Measurements from ENCODE around the gene FGR.
"Not testable (repeated sequence)": the region's sequence is repeated elsewhere in the genome, so short reads cannot be mapped to it uniquely, and the experiment has no call there.

Gene FGR

DNA sequence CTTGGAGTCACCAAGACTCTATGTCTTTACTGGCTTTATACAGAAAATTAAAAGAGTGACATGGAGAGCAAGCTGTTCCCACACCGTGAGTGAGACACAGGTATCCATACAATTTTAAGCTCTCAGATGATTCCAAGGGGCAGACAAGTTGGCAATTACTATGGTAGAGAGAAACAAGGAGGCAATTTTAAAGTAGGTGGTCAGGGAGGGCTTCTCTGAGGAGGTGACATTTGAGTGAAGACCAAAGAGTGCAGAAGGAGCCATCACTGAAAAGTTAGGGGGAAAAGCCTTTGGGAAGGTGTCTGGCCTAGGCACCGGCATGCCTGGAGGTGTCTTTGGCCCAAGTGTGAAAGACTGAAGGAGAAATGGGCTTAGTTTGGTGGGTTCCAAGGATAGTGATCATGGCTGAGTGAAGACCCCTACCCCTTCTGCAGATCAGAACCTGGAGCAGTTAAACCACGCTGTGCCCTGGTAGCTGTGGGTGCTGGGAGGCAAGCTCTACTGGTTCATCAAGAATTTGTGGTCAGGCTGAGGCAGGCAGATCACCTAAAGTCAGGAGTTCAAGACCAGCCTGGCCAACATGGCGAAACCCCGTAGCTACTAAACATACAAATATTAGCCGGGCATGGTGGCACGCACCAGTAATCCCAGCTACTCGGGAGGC lies 26.6 kb upstream of the FGR start:
- in situ Hi-C loops (cut with MboI; ENCODE audit: low sequenced_read_pairs): loop anchor here (10.0 kb wide), 1 partner anchor 267 kb away; the partner anchor contains the start of gene GPR3

GRCh38 chr1:27660300-27660835 lies 25.4 kb upstream of the FGR start:
- in situ Hi-C loops (cut with MboI; ENCODE audit: low sequenced_read_pairs): loop anchor here (10.0 kb wide), 1 partner anchor 266 kb away; the partner anchor contains the start of gene GPR3

DNA sequence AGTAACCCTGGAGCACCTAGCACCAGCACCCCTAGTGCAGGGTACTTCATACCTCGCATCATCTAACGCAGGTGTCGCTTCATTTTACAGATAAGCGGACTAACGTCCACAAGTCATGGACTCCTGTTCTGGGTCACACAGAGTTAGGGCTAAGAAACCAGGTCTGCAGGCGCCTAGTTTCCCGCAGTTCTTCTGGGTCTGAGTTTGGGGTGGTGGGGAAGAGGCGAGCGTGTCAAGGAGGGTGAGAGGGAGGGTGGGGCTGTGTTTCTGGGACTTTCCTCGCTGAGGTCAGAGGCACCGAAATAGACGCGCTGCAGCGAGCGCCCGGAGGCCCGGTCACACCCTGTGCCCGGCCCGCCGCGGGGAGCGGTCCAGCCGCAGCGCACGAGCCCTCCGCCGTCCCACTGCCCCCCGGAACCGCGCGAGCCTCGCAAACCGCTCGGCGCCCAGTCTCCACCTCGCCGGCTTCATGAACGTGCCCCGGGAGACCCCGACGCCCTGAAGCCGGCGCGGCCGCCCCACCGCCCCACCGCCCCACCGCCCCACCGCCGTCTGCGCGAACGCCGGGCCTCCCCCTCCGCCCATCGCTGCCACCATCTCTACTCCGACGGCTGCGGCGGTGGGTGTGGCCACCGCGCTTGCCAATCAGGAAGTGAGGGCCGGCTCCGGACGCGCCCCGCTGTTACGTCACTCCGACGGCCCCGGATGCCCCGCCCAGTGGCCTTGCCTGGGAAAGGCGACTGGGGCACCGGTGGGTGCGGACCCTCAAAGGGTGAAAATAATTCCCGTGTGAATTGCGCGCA lies 24.7 kb upstream of the FGR start:
- in situ Hi-C loops (cut with MboI; ENCODE audit: low sequenced_read_pairs): loop anchor here (5.0 to 10.0 kb wide), 2 partner anchors 37 to 265 kb away; partner anchors contain the start of gene GPR3

GRCh38 chr1:27658951-27659496 lies 24.0 kb upstream of the FGR start:
- in situ Hi-C loops (cut with MboI; ENCODE audit: low sequenced_read_pairs): loop anchor here (5.0 kb wide), 1 partner anchor 37 kb away; no protein-coding TSS in a partner anchor

- in situ Hi-C loops (cut with MboI; ENCODE audit: low sequenced_read_pairs): loop anchor here (5.0 kb wide), 1 partner anchor 34 kb away; no protein-coding TSS in a partner anchor
These were observed 21.3 kb upstream of the FGR start for GRCh38 chr1:27656157-27656893.

DNA sequence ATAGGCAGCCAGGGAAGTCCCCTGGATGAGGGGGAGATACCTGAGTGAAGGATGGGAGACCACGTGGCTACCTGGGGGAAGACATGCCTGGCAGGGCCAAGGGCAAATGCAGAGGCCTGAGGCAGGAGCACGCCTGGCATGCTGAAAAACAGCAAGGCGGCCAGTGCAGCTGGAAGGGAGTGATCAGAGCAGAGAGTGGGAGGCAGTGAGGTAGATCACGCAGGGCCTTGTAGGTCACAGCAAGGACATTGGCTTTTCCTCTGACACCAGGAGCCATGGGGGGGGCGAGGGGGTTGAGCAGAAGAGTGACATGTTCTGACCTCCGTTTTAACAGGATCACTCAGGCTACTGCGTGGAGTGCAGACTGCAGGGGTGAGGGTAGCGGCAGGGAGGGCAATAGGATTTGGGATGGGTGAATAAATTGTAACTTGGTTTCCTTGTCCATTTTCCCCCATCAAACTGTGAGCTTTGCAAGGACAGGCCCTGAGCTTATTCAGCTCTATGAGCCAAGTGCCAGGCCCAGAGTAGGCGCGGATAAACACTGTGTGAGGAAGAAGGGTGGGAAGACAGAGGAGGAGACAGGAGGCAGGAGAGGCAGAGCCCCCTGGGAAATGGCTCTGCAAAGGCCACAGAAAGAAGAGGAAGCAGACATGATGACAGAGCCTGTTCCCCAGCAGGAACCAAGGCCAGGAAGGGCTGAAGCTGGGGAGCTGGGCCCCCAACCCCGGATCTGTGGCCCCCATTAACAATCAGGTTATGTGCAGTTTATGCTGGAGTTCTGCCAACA lies 20.4 kb upstream of the FGR start:
- in situ Hi-C loops (cut with MboI; ENCODE audit: low sequenced_read_pairs): loop anchor here (5.0 kb wide), 1 partner anchor 33 kb away; no protein-coding TSS in a partner anchor

GRCh38 chr1:27652111-27652864 lies 17.3 kb upstream of the FGR start:
- in situ Hi-C loops (cut with MboI; ENCODE audit: low sequenced_read_pairs): no loop called here

DNA sequence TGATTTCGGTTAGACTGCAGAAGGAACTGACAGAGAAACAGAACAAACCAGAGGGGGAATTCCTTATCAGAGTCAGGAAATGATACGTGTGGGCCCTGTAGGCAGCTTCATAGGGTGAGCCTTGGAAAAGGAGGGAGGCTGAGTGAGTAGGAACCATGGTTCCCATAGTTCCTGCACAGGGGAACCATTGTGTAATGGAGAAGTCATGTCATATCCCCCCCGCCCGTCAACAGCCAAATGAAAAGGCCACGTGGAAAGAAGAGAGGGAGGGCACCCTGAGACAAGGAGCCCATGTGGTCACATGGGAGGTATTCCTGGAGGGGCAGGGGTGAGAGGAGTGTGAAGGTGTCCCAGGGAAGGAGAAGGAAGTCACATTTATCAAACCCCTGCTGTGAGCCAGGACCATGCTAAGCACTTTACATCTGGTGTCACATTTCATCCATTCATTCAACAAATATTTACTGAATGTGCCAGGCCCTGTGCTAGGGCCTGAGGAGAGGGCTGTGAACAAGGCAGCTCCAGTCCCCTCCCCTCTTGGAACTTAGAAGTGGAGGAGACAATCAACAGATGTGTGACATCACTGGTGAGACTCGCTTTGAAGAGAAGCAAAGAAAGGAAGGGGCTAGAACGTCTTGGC lies 15.7 kb upstream of the FGR start:
- in situ Hi-C loops (cut with MboI; ENCODE audit: low sequenced_read_pairs): no loop called here

- in situ Hi-C loops (cut with MboI; ENCODE audit: low sequenced_read_pairs): no loop called here
These were observed 15.2 kb upstream of the FGR start for GRCh38 chr1:27650171-27650538.

- in situ Hi-C loops (cut with MboI; ENCODE audit: low sequenced_read_pairs): no loop called here
These were observed 14.3 kb upstream of the FGR start for GRCh38 chr1:27649306-27649635.

DNA sequence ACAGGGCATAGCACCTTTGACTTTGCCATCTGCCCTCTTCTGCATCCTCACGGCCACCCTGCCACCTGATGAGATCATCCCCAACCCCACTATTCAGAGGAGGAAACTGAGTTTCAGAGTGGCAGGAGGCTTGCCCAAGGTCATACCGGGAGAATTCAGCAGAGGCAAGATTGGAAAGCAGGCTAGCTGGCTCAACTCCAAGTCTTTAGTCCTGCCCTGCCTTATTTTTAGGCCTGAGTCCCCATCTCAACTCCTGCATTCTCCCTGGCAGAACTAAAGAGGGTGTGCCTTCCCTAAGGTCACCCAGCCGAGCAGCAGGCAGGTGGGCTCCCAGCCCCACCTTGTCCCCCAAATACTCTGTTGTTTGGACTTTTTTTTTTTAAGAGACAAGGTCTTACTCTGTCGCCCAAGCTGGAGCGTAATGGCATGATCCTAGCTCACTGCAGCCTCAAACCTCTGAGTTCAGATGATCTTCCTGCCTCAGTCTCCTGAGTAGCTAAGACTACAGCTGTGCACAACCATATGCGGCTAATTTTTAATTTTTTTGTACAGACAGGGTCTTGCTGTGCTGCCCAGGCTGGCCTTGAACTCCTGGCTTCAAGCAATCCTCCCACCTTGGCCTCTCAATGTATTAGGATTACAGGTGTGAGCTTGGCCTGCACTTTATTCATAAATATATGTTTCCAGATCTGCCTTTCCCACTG lies 13.8 kb upstream of the FGR start:
- in situ Hi-C loops (cut with MboI; ENCODE audit: low sequenced_read_pairs): no loop called here

GRCh38 chr1:27647328-27647727 lies 12.3 kb upstream of the FGR start:
- in situ Hi-C loops (cut with MboI; ENCODE audit: low sequenced_read_pairs): no loop called here

DNA sequence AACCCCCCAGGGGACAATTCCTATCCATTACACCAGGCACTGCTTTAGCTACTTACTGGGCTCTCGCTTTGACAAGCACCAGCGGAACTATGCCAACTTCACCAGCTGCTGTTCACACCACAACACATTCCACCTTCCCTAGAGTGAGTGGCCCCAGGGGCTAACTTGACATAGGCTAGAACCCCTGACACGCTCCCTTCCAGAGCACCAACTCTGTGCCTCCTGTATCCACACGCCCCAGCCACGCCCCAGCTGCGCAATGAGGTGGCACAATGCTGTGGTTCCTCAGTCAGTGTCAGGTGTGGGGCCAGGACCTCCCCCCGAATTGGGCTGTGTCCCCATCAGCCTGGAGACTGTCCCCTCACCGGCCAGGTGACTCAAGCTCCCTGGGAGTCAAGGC lies 11.7 kb upstream of the FGR start:
- in situ Hi-C loops (cut with MboI; ENCODE audit: low sequenced_read_pairs): no loop called here

GRCh38 chr1:27645071-27645415 lies 10.1 kb upstream of the FGR start:
- in situ Hi-C loops (cut with MboI; ENCODE audit: low sequenced_read_pairs): no loop called here

GRCh38 chr1:27644369-27645070 lies 9.5 kb upstream of the FGR start:
- in situ Hi-C loops (cut with MboI; ENCODE audit: low sequenced_read_pairs): no loop called here

DNA sequence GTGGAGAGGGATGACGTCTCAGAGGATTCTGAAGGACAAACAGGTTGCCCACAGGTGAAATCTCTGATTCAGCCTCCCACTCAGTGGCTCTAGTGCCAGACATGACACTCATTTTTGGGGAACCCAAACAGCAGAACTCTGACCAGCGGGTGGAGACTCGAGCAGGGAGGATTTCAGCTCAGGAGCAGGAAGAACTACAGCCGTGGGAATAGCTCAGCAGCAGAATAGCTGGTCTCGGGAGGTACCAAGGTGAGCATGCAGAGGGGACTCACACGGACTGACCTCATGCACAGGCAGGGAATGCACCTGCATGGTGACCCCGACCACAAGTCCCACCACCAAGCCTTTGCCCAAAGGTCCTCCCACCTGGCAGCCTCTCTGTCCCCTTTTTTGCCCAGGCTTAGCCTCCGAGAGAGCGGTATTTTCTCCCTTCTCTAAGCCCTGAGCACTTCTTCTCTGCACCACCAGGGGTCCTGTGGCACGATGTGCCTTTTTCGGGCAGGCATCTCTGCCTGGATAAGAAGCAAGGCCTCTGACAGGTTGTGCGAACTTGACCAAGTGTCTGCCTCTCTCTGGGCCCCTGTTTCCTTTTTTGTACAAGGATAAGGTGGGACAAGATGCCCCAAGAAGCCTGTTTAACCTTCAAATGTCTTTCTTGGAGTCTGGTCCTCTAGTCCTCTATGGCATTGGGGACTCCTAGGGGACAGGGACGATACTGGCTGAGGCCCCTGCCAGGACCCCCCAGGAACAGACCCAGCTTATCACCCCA lies 8.8 kb upstream of the FGR start:
- in situ Hi-C loops (cut with MboI; ENCODE audit: low sequenced_read_pairs): no loop called here

GRCh38 chr1:27640514-27640913 lies 5.5 kb upstream of the FGR start:
- in situ Hi-C loops (cut with MboI; ENCODE audit: low sequenced_read_pairs): not testable (repeated sequence)

Data from HL-60/S4 treated with retinoic acid at 250 ng/mL for 4 days and 3 days (cell line).